HCT116 (cell line): ENCODE data around the gene SLC23A1. TPM values are rescaled to one million over a fixed set of nuclear protein-coding genes. Genes with fewer than 3 reads are reported as not detected.

Experiments used
- ATAC-seq: fragments of 200-7000 bp; cut with Tn5 transposase; 2 replicates; pipeline ENCODE4 v1.9.1; 2020; ENCODE audit warnings: mild to moderate bottlenecking, moderate library complexity
- BruUV-seq: library from RNA; stranded (reverse); fragments of 400-500 nt; replicated peaks from 2 replicates; lab custom pipeline; 2021; lab: Mats Ljungman, UMichigan
- CTCF ChIA-PET: fragments of 300-600 bp; sonication (Branson Sonifier 250); formaldehyde crosslinking; loops from one replicate; lab custom pipeline; 2021; ENCODE audit warnings: antibody characterized with exemption; lab: Charles Lee
- POLR2A ChIA-PET: fragments of 300-600, 350-600 bp; sonication (Branson Sonifier 250); formaldehyde crosslinking; loops from one replicate; lab custom pipeline; 2021; ENCODE audit warnings: antibody characterized with exemption; lab: Charles Lee
- RAD21 ChIA-PET, 2 experiments: fragments of 300-600 bp; sonication (Branson Sonifier 250); formaldehyde crosslinking; loops; one replicate each; lab custom pipeline; 2023; ENCODE audit warnings: low total read pairs in 2 of 2; ENCODE audit not compliant: uncharacterized antibody in 2 of 2, unreplicated experiment in 2 of 2, low non-redundant PET in 1 of 2; lab: Charles Lee
- DNase-seq: peaks from one replicate; pipeline ENCODE4 v3.0.0-alpha.2; 2010; ENCODE audit warnings: low read depth, low spot score
- H2AFZ ChIP-seq: fragments of 200-600 bp; shearing (Covaris generic), sonication (generic); 2 replicates; pipeline ENCODE4 v1.6.1; 2017; ENCODE audit warnings: low read depth, mixed run types, mixed read lengths, antibody characterized with exemption, low read length; ENCODE audit not compliant: poor library complexity, severe bottlenecking
- H3K27ac ChIP-seq: 2 replicates; pipeline ENCODE4 v1.5.1; 2012; ENCODE audit warnings: low read depth, low read length
- H3K27me3 ChIP-seq: fragments of 200-600 bp; sonication (generic); 2 replicates; pipeline ENCODE4 v1.6.1; 2016; ENCODE audit warnings: mixed run types, low read length, mixed read lengths; ENCODE audit not compliant: insufficient read depth
- H3K36me3 ChIP-seq, 2 experiments: fragments of 200-500 bp in 1 of 2; fragments of 200-600 bp in 1 of 2; sonication (Bioruptor generic) in 1 of 2; sonication (generic) in 1 of 2; 2 replicates each; pipeline versions ENCODE4 v1.5.1 to v1.6.1; 2014 to 2016; ENCODE audit warnings: low read length in 2 of 2, inconsistent platforms in 1 of 2, mixed read lengths in 1 of 2, mixed run types in 1 of 2; ENCODE audit not compliant: insufficient read depth in 2 of 2, control insufficient read depth in 1 of 2
- H3K4me1 ChIP-seq, 2 experiments: fragments of 200-600 bp in 1 of 2; sonication (generic) in 1 of 2; 2 replicates each; pipeline versions ENCODE4 v1.5.1 to v1.6.1; 2012 to 2017; ENCODE audit warnings: low read length in 2 of 2, inconsistent platforms in 1 of 2, mild to moderate bottlenecking in 1 of 2, mixed read lengths in 1 of 2, mixed run types in 1 of 2, moderate library complexity in 1 of 2; ENCODE audit not compliant: insufficient read depth in 2 of 2, control insufficient read depth in 1 of 2
- H3K4me2 ChIP-seq: fragments of 200-600 bp; sonication (generic); 2 replicates; pipeline ENCODE4 v1.6.1; 2017; ENCODE audit warnings: mixed run types, low read length, mixed read lengths
- H3K4me3 ChIP-seq, 2 experiments: fragments of 200-600 bp in 1 of 2; sonication (generic) in 1 of 2; replicated peaks in 1 of 2; 2 replicates each; pipeline ENCODE4 v1.5.1; 2011 to 2016; ENCODE audit warnings: low read length in 2 of 2, control low read depth in 1 of 2, low read depth in 1 of 2, mild to moderate bottlenecking in 1 of 2, mixed read lengths in 1 of 2, mixed run types in 1 of 2
- H3K79me2 ChIP-seq: fragments of 200-600 bp; sonication (generic); 2 replicates; pipeline ENCODE4 v1.6.1; 2017; ENCODE audit warnings: mild to moderate bottlenecking, mixed run types, low read length, moderate library complexity, mixed read lengths; ENCODE audit not compliant: insufficient read depth
- H3K9ac ChIP-seq: fragments of 200-600 bp; sonication (generic); 2 replicates; pipeline ENCODE4 v1.6.1; 2016; ENCODE audit warnings: low read length, mixed read lengths
- H3K9me2 ChIP-seq: fragments of 200-600 bp; sonication (generic), shearing (Covaris generic); 2 replicates; pipeline ENCODE4 v1.6.1; 2017; ENCODE audit warnings: mixed run types, mild to moderate bottlenecking, moderate library complexity; ENCODE audit not compliant: insufficient read depth
- H3K9me3 ChIP-seq, 2 experiments: fragments of 200-500 bp in 1 of 2; fragments of 200-600 bp in 1 of 2; sonication (Bioruptor generic) in 1 of 2; sonication (generic) in 1 of 2; 2 replicates each; pipeline ENCODE4 v1.6.1; 2014 to 2017; ENCODE audit warnings: low read length in 2 of 2, mixed read lengths in 2 of 2, inconsistent platforms in 1 of 2, low read depth in 1 of 2, mild to moderate bottlenecking in 1 of 2, mixed run types in 1 of 2, moderate library complexity in 1 of 2; ENCODE audit not compliant: control insufficient read depth in 1 of 2, insufficient read depth in 1 of 2
- H4K20me1 ChIP-seq: fragments of 200-600 bp; sonication (generic), shearing (Covaris generic); 2 replicates; pipeline ENCODE4 v1.6.1; 2017; ENCODE audit warnings: mixed run types, mild to moderate bottlenecking, moderate library complexity; ENCODE audit not compliant: insufficient read depth
- ATF3 ChIP-seq: IDR thresholded peaks from 2 replicates; pipeline ENCODE4 v1.6.1; 2012
- CEBPB ChIP-seq: IDR thresholded peaks from 2 replicates; pipeline ENCODE4 v1.6.1; 2012; ENCODE audit warnings: low read depth
- EGR1 ChIP-seq: IDR thresholded peaks from 2 replicates; pipeline ENCODE4 v1.6.1; 2012; ENCODE audit warnings: low read depth
- ELF1 ChIP-seq: IDR thresholded peaks from 2 replicates; pipeline ENCODE4 v1.6.1; 2012; ENCODE audit warnings: low read depth, borderline replicate concordance
- EZH2phosphoT487 ChIP-seq: fragments of 200-600 bp; IDR thresholded peaks from 2 replicates; pipeline ENCODE4 v1.6.1; 2018; ENCODE audit warnings: antibody characterized with exemption, borderline replicate concordance
- FOSL1 ChIP-seq: IDR thresholded peaks from 2 replicates; pipeline ENCODE4 v1.6.1; 2012; ENCODE audit warnings: low read depth
- MAX ChIP-seq: IDR thresholded peaks from 2 replicates; pipeline ENCODE4 v1.6.1; 2012
- POLR2A ChIP-seq: IDR thresholded peaks from 2 replicates; pipeline ENCODE4 v1.7.0; 2011; ENCODE audit warnings: borderline replicate concordance; ENCODE audit not compliant: insufficient read depth, insufficient read length; ENCODE audit errors: extremely low read depth
- POLR2AphosphoS5 ChIP-seq: IDR thresholded peaks from 2 replicates; pipeline ENCODE4 v1.6.1; 2011; ENCODE audit warnings: mild to moderate bottlenecking, low read depth, low read length, moderate library complexity
- RAD21 ChIP-seq: IDR thresholded peaks from 2 replicates; pipeline ENCODE4 v1.6.1; 2012; ENCODE audit warnings: low read depth, mild to moderate bottlenecking
- REST ChIP-seq: IDR thresholded peaks from 2 replicates; pipeline ENCODE4 v1.6.1; 2012; ENCODE audit warnings: low read depth
- SIN3A ChIP-seq: IDR thresholded peaks from 2 replicates; pipeline ENCODE4 v1.6.1; 2012; ENCODE audit warnings: low read depth
- SP1 ChIP-seq: IDR thresholded peaks from 2 replicates; pipeline ENCODE4 v1.6.1; 2012; ENCODE audit warnings: low read depth
- SRF ChIP-seq: IDR thresholded peaks from 2 replicates; pipeline ENCODE4 v1.6.1; 2012; ENCODE audit warnings: low read depth
- YY1 ChIP-seq: IDR thresholded peaks from 2 replicates; pipeline ENCODE4 v1.6.1; 2011; ENCODE audit warnings: low read length, low read depth, moderate library complexity, mild to moderate bottlenecking; ENCODE audit not compliant: insufficient replicate concordance; ENCODE audit errors: extremely low read depth
- ZBTB33 ChIP-seq: IDR thresholded peaks from 2 replicates; pipeline ENCODE4 v1.6.1; 2011; ENCODE audit warnings: mild to moderate bottlenecking, low read length, moderate library complexity; ENCODE audit not compliant: insufficient replicate concordance; ENCODE audit errors: extremely low read depth
- ZFX ChIP-seq: fragments of 450-650 bp; IDR thresholded peaks from 2 replicates; pipeline ENCODE4 v1.6.1; 2017
- ZNF274 ChIP-seq: fragments of 200-500 bp; sonication (Bioruptor generic); IDR thresholded peaks from 2 replicates; pipeline ENCODE4 v1.6.1; 2014; ENCODE audit warnings: mild to moderate bottlenecking, low read depth, low read length, inconsistent platforms
- intact Hi-C: fragments of 100-400 bp; cut with micrococcal nuclease; formaldehyde crosslinking; loops from 2 replicates; pipeline ENCODE4 v1.10.0; 2022
- total RNA-seq: library from RNA; stranded (reverse); gene quantifications from one replicate; pipeline ENCODE4 v1.2.1, GENCODE V29; 2021; ENCODE audit not compliant: unreplicated experiment

The SLC23A1 gene
- total RNA-seq, 1 experiment from 2014 or later, result not detected

- Histone ChIP-seq H3K4me2 (peak within 1 kb of the TSS; percentile 93), H2AFZ (peak within 1 kb of the TSS; percentile 27), H3K9ac (peak within 1 kb of the TSS; percentile 95), H3K36me3 (0 out of 4 replicates have a peak, but pooled peaks cover 4% of the 10 kb centered on the region in 2 experiments), H3K9me2 (no peaks in the 10 kb centered on the region), H3K79me2 (peaks cover 51% of the 10 kb centered on the region), H3K4me3 (peak within 1 kb of the TSS; percentile 83 to 88), H3K9me3 (no peaks in the 10 kb centered on the region), H3K27me3 (no peaks in the 10 kb centered on the region), H4K20me1 (peaks cover 6% of the 10 kb centered on the region; the same call in 1 of the 2 replicates), H3K4me1 (peaks cover 4 to 16% of the 10 kb centered on the region in 2 experiments; a peak in 3 of 4 replicates), H3K27ac (peak within 1 kb of the TSS; percentile 96)
- DNase-seq (peak; percentile 96), ATAC-seq (peak; percentile 91)
- TSS peak; percentile 80 for BruUV-seq
- ChIA-PET POLR2A (interaction anchor here (0.6 to 2.8 kb wide), 8 partner anchors 12 to 553 kb away, joined by 3 to 14 read pairs (median 3); partner anchors contain the start of gene MATR3), CTCF (interaction anchor here (0.6 to 1.9 kb wide), 8 partner anchors 22 to 553 kb away, joined by 3 to 6 read pairs (median 4); partner anchors contain the start of genes MATR3 and SPATA24), RAD21 (interaction anchor here in 1 of 2 experiments (0.6 to 1.0 kb wide), 3 partner anchors 39 to 73 kb away, joined by 5 to 6 read pairs (median 5); no protein-coding TSS in a partner anchor)
- intact Hi-C loops, result loop anchor here (1.0 kb wide), 2 partner anchors 48 to 50 kb away; no protein-coding TSS in a partner anchor
- TF ChIP-seq ELF1, result peak; percentile 62
- no peak for TF ChIP-seq ZBTB33
- no peak for TF ChIP-seq CEBPB
- peak; percentile 75 for TF ChIP-seq RAD21
- peak; percentile 95 for TF ChIP-seq SIN3A
- no peak for TF ChIP-seq ZNF274
- TF ChIP-seq EGR1, result 0 out of 2 replicates have a peak, but pooled peaks have one; percentile 53
- no peak for TF ChIP-seq REST
- TF ChIP-seq SP1, result peak; percentile 69
- peak; percentile 30 for TF ChIP-seq YY1
- TF ChIP-seq MAX, result peak; percentile 95
- 0 out of 2 replicates have a peak, but pooled peaks have one; percentile 50 for TF ChIP-seq SRF
- peak; percentile 66 for TF ChIP-seq POLR2A
- TF ChIP-seq ZFX, result peak; percentile 67; the same call in 1 of the 2 replicates
- no peak for TF ChIP-seq EZH2phosphoT487
- no peak; the same call in 1 of the 2 replicates for TF ChIP-seq ATF3
- no peak for TF ChIP-seq FOSL1
- TF ChIP-seq POLR2AphosphoS5, result peak; percentile 96
Measured at GRCh38 chr5:139341689-139342422, 41.2 kb downstream of the SLC23A1 start, which contains the start of gene PAIP2. Gene PAIP2, plus strand, starts transcription at chr5:139341854. Its CDS starts 21,931 bp downstream, at chr5:139363785.
